Motor neuron (in vitro differentiated cells): ENCODE data around the gene CLTA. TPM values are rescaled to one million over a fixed set of nuclear protein-coding genes. Genes with fewer than 3 reads are reported as not detected.
A peak's percentile ranks its signal among the peaks of the same experiment; 100 is the strongest.

Experiments used
- ATAC-seq, 8 experiments: fragments of 200-7000 bp; cut with Tn5 transposase; replicated peaks in 6 of 8; 2 replicates each; pipeline ENCODE4 v1.8.0; 2021; ENCODE audit warnings: mild to moderate bottlenecking in 8 of 8, moderate library complexity in 8 of 8
- H3K27ac ChIP-seq, 2 donors: fragments of 250-450 bp; sonication (Bioruptor Pico); 2 replicates each; pipeline ENCODE4 v1.9.0; 2021; ENCODE audit warnings: antibody characterized with exemption in 2 of 2, mild to moderate bottlenecking in 2 of 2, moderate library complexity in 1 of 2
- H3K4me1 ChIP-seq, 2 donors: fragments of 250-450 bp; sonication (Bioruptor Pico); replicated peaks in 1 of 2; 2 replicates each; pipeline ENCODE4 v1.6.1; 2021; ENCODE audit warnings: antibody characterized with exemption in 2 of 2, mild to moderate bottlenecking in 2 of 2, moderate library complexity in 1 of 2
- H3K4me3 ChIP-seq, 5 donors: fragments of 250-450 bp; sonication (Bioruptor Pico); 2 replicates each; pipeline ENCODE4 v1.9.0; 2021; ENCODE audit warnings: antibody characterized with exemption in 5 of 5, mild to moderate bottlenecking in 5 of 5, moderate library complexity in 4 of 5
- WGBS, 10 experiments: fragments of 450-650 bp; shearing (Covaris generic); methylation state at CpG; one replicate each; pipeline ENCODE4 v1.0.0; 2022; 5-methylcytosine and 5-hydroxymethylcytosine counted together
- in situ Hi-C, 9 experiments: fragments of 400-800 bp; cut with MboI; loops; one replicate each; pipeline ENCODE4 v1.15.0; 2021; ENCODE audit warnings: low sequenced_read_pairs in 9 of 9, low pct_unique_long_range_greater_than_20kb in 2 of 9; ENCODE audit not compliant: unreplicated experiment in 9 of 9
- total RNA-seq, 8 experiments: library from RNA; unstranded; fragments of 300-600 nt; gene quantifications; 2 replicates each; pipeline versions ENCODE4 v1.2.3 to v1.2.4, GENCODE V29; 2022

The CLTA gene
- total RNA-seq, 8 experiments from 2014 or later = 131 to 258 (median 158) TPM

GRCh38 chr9:36204906-36205547 is 14.3 kb downstream of the CLTA start:
- H3K27ac ChIP-seq = no peak overlapping the region
- in situ Hi-C loops = no loop called here
- ATAC-seq = peak in 4 of 8 experiments; percentile 14 to 68 (median 38)

GRCh38 chr9:36207016-36207415 is 16.3 kb downstream of the CLTA start:
- WGBS, 10 experiments = 63 to 100% (median 83%) methylated on average over 1 to 4 of the region's 4 CpGs; no CpG with 5 or more reads in 4 of the 10 experiments
- Histone ChIP-seq H3K4me1 (peaks cover 0 to 9% of the 10 kb centered on the region in 2 donors), H3K4me3 (no peak overlapping the region), H3K27ac (no peak overlapping the region)
- in situ Hi-C loops = no loop called here
- peak in 7 of 8 experiments; percentile 24 to 98 (median 90) for ATAC-seq

More at GRCh38 chr9:36204906-36205547, 14.3 kb downstream of the CLTA start:
- WGBS, 10 experiments = 90 to 100% (median 95%) methylated on average over 3 to 8 of the region's 11 CpGs; no CpG with 5 or more reads in 5 of the 10 experiments
- Histone ChIP-seq H3K4me1 (peaks cover 0 to 9% of the 10 kb centered on the region in 2 donors), H3K4me3 (no peak overlapping the region)

- Histone ChIP-seq H3K27ac (no peak overlapping the region), H3K4me1 (peaks cover 0 to 9% of the 10 kb centered on the region in 2 donors), H3K4me3 (no peak overlapping the region)
- WGBS, 10 experiments = 29 to 100% (median 100%) methylated on average over 1 of the region's 1 CpG; no CpG with 5 or more reads in 4 of the 10 experiments
- ATAC-seq = no peak
- in situ Hi-C loops = no loop called here
Measured at GRCh38 chr9:36207546-36208012, 16.9 kb downstream of the CLTA start.

GRCh38 chr9:36208521-36209253 is 18.0 kb downstream of the CLTA start:
- in situ Hi-C loops = no loop called here
- 73 to 100% (median 93%) methylated on average over 1 to 7 of the region's 10 CpGs; no CpG with 5 or more reads in 1 of the 10 experiments for WGBS, 10 experiments
- no peak for ATAC-seq

GRCh38 chr9:36210722-36211121 is 20.0 kb downstream of the CLTA start:
- no peak overlapping the region for H3K27ac ChIP-seq
- in situ Hi-C loops = no loop called here
- no peak overlapping the region for H3K4me3 ChIP-seq

More at GRCh38 chr9:36208521-36209253, 18.0 kb downstream of the CLTA start:
- Histone ChIP-seq H3K4me3 (no peak overlapping the region), H3K27ac (no peak overlapping the region), H3K4me1 (peaks cover 0 to 9% of the 10 kb centered on the region in 2 donors)

GRCh38 chr9:36211510-36211909 is 20.8 kb downstream of the CLTA start:
- Histone ChIP-seq H3K4me1 (peaks cover 0 to 9% of the 10 kb centered on the region in 2 donors), H3K27ac (no peak overlapping the region), H3K4me3 (no peak overlapping the region)
- no peak for ATAC-seq
- in situ Hi-C loops = no loop called here
- WGBS, 10 experiments = 86 to 100% (median 100%) methylated on average over 1 to 3 of the region's 7 CpGs; no CpG with 5 or more reads in 5 of the 10 experiments

More at GRCh38 chr9:36210722-36211121, 20.0 kb downstream of the CLTA start:
- 60 to 100% (median 88%) methylated on average over 1 to 7 of the region's 8 CpGs; no CpG with 5 or more reads in 2 of the 10 experiments for WGBS, 10 experiments
- H3K4me1 ChIP-seq = peaks cover 0 to 9% of the 10 kb centered on the region in 2 donors
- ATAC-seq = no peak

GRCh38 chr9:36213387-36213786 is 22.7 kb downstream of the CLTA start:
- H3K4me3 ChIP-seq = no peak overlapping the region
- 96 to 100% (median 100%) methylated on average over 1 to 4 of the region's 4 CpGs; no CpG with 5 or more reads in 6 of the 10 experiments for WGBS, 10 experiments
- no peak for ATAC-seq
- no peak overlapping the region for H3K27ac ChIP-seq
- no peaks in the 10 kb centered on the region for H3K4me1 ChIP-seq
- in situ Hi-C loops = no loop called here

GRCh38 chr9:36213989-36214388 is 23.3 kb downstream of the CLTA start:
- H3K27ac ChIP-seq = no peak overlapping the region
- H3K4me3 ChIP-seq = no peak overlapping the region
- 9 to 100% (median 84%) methylated on average over 1 to 4 of the region's 4 CpGs for WGBS, 10 experiments
- no peaks in the 10 kb centered on the region for H3K4me1 ChIP-seq
- in situ Hi-C loops = no loop called here
- no peak for ATAC-seq

- Histone ChIP-seq H3K27ac (no peak overlapping the region), H3K4me3 (no peak overlapping the region), H3K4me1 (no peaks in the 10 kb centered on the region)
- no peak for ATAC-seq
- in situ Hi-C loops = no loop called here
Measured at GRCh38 chr9:36214571-36214970, 23.9 kb downstream of the CLTA start.

GRCh38 chr9:36217256-36217968 is 26.7 kb downstream of the CLTA start:
- Histone ChIP-seq H3K4me1 (no peaks in the 10 kb centered on the region), H3K27ac (no peak overlapping the region), H3K4me3 (no peak overlapping the region)
- no peak for ATAC-seq
- in situ Hi-C loops = no loop called here
- WGBS, 10 experiments = 48 to 95% (median 81%) methylated on average over 3 to 13 of the region's 13 CpGs

GRCh38 chr9:36218011-36218410 is 27.3 kb downstream of the CLTA start:
- H3K27ac ChIP-seq = no peak overlapping the region
- no peak for ATAC-seq

GRCh38 chr9:36218411-36218901 is 27.7 kb downstream of the CLTA start:
- no peak overlapping the region for H3K4me3 ChIP-seq
- 71 to 100% (median 88%) methylated on average over 1 to 4 of the region's 7 CpGs; no CpG with 5 or more reads in 1 of the 10 experiments for WGBS, 10 experiments
- in situ Hi-C loops = no loop called here
- no peak for ATAC-seq
- H3K4me1 ChIP-seq = no peaks in the 10 kb centered on the region
- no peak overlapping the region for H3K27ac ChIP-seq

More at GRCh38 chr9:36218011-36218410, 27.3 kb downstream of the CLTA start:
- 85 to 100% (median 100%) methylated on average over 1 to 3 of the region's 5 CpGs; no CpG with 5 or more reads in 4 of the 10 experiments for WGBS, 10 experiments
- no peak overlapping the region for H3K4me3 ChIP-seq
- in situ Hi-C loops = no loop called here
- H3K4me1 ChIP-seq = no peaks in the 10 kb centered on the region
